GM18870 (cell line): ENCODE data around the gene CYSRT1.
A peak's percentile ranks its signal among the peaks of the same experiment; 100 is the strongest.

Experiments used
- ATAC-seq: cut with Tn5 transposase; IDR thresholded peaks from one replicate; pipeline ENCODE4 v1.9.1; 2021; ENCODE audit warnings: moderate library complexity; ENCODE audit not compliant: unreplicated experiment

CYSRT1 gene

GRCh38 chr9:137189297-137190295 lies 35.4 kb upstream of the CYSRT1 start:
- no peak for ATAC-seq

- ATAC-seq: no peak
Measured at GRCh38 chr9:137190315-137190856, 34.6 kb upstream of the CYSRT1 start.

- no peak for ATAC-seq
Measured at GRCh38 chr9:137191245-137191644, 33.7 kb upstream of the CYSRT1 start.

- no peak for ATAC-seq
Measured at GRCh38 chr9:137191691-137192447, 33.1 kb upstream of the CYSRT1 start.

- ATAC-seq: no peak
Measured at GRCh38 chr9:137192448-137192780, 32.6 kb upstream of the CYSRT1 start.

- no peak for ATAC-seq
Measured at GRCh38 chr9:137192859-137193258, 32.1 kb upstream of the CYSRT1 start.

- no peak for ATAC-seq
Measured at GRCh38 chr9:137193771-137194170, 31.2 kb upstream of the CYSRT1 start.

- ATAC-seq: no peak
Measured at GRCh38 chr9:137194388-137194787, 30.6 kb upstream of the CYSRT1 start.

- no peak for ATAC-seq
Measured at GRCh38 chr9:137194909-137195308, 30.1 kb upstream of the CYSRT1 start.

- ATAC-seq: no peak
Measured at GRCh38 chr9:137195525-137196220, 29.3 kb upstream of the CYSRT1 start.

- ATAC-seq: no peak
Measured at GRCh38 chr9:137198051-137198901, 26.7 kb upstream of the CYSRT1 start.

- no peak for ATAC-seq
Measured at GRCh38 chr9:137198902-137199283, 26.1 kb upstream of the CYSRT1 start.

GRCh38 chr9:137199411-137200121 lies 25.4 kb upstream of the CYSRT1 start:
- ATAC-seq: no peak

GRCh38 chr9:137200311-137201204 lies 24.4 kb upstream of the CYSRT1 start, which contains the start of gene TPRN:
Gene TPRN (minus strand): TSS chr9:137200741. CDS start chr9:137200711, 30 bp downstream.
- ATAC-seq: peak; percentile 92

GRCh38 chr9:137201205-137201868 lies 23.6 kb upstream of the CYSRT1 start:
- peak; percentile 7 for ATAC-seq

- ATAC-seq: no peak
Measured at GRCh38 chr9:137202966-137203365, 22.0 kb upstream of the CYSRT1 start.

GRCh38 chr9:137204731-137205125 lies 20.2 kb upstream of the CYSRT1 start:
- no peak for ATAC-seq
